SK-N-SH (cell line): Measurements from ENCODE around the gene IGSF9. TPM values are rescaled to one million over a fixed set of nuclear protein-coding genes. Genes with fewer than 3 reads are reported as not detected.

Experiments used
- CTCF ChIA-PET: fragments of 300-600, 350-600 bp; formaldehyde crosslinking; extraction: SDS; loops from one replicate; lab custom pipeline; 2021; lab: Yijun Ruan, JAX
- POLR2A ChIA-PET: fragments of 350-600 bp; sonication (Branson Sonifier 250); formaldehyde crosslinking; extraction: SDS; loops from one replicate; lab custom pipeline; 2020; ENCODE audit warnings: antibody characterized with exemption, inconsistent platforms; lab: Yijun Ruan, JAX
- DNase-seq: peaks from one replicate; pipeline ENCODE4 v3.0.0; 2012
- H2AFZ ChIP-seq: fragments of 200-600 bp; sonication (generic); 2 replicates; pipeline ENCODE4 v1.8.1; 2016; ENCODE audit warnings: antibody characterized with exemption, mild to moderate bottlenecking, low read depth
- H3F3A ChIP-seq: fragments of 200-600 bp; sonication (generic); replicated peaks from 2 replicates; pipeline ENCODE3; 2016; ENCODE audit warnings: antibody characterized with exemption, mild to moderate bottlenecking; ENCODE audit not compliant: insufficient read depth
- H3K27ac ChIP-seq, 2 experiments: fragments of 200-500 bp in 1 of 2; fragments of 200-600 bp in 1 of 2; sonication (Bioruptor generic) in 1 of 2; sonication (generic), shearing (Covaris generic) in 1 of 2; 2 replicates each; pipeline versions ENCODE4 v1.5.1 to v1.6.1; 2014 to 2016; ENCODE audit warnings: low read depth in 2 of 2, inconsistent platforms in 1 of 2, low read length in 1 of 2, mild to moderate bottlenecking in 1 of 2, mixed read lengths in 1 of 2
- H3K27me3 ChIP-seq: fragments of 200-600 bp; sonication (generic), shearing (Covaris generic); 2 replicates; pipeline ENCODE4 v1.6.1; 2016; ENCODE audit warnings: mixed run types; ENCODE audit not compliant: insufficient read depth
- H3K36me3 ChIP-seq, 2 experiments: fragments of 200-500 bp in 1 of 2; fragments of 200-600 bp in 1 of 2; sonication (Bioruptor generic) in 1 of 2; sonication (generic) in 1 of 2; replicated peaks in 1 of 2; 2 replicates each; pipeline versions ENCODE3 to v1.5.1; 2014 to 2016; ENCODE audit warnings: low read length in 1 of 2, mild to moderate bottlenecking in 1 of 2; ENCODE audit not compliant: insufficient read depth in 2 of 2, control insufficient read depth in 1 of 2
- H3K4me1 ChIP-seq, 2 experiments: fragments of 200-500 bp in 1 of 2; fragments of 200-600 bp in 1 of 2; sonication (Bioruptor generic) in 1 of 2; sonication (generic), shearing (Covaris generic) in 1 of 2; 2 replicates each; pipeline versions ENCODE4 v1.5.1 to v1.6.1; 2014 to 2016; ENCODE audit warnings: low read depth in 1 of 2, low read length in 1 of 2, mixed run types in 1 of 2; ENCODE audit not compliant: insufficient read depth in 2 of 2, control insufficient read depth in 1 of 2
- H3K4me2 ChIP-seq: fragments of 200-600 bp; sonication (generic), shearing (Covaris generic); 2 replicates; pipeline ENCODE4 v1.6.1; 2017; ENCODE audit warnings: mixed run types
- H3K4me3 ChIP-seq, 2 experiments: fragments of 200-500 bp in 1 of 2; fragments of 200-600 bp in 1 of 2; sonication (Bioruptor generic) in 1 of 2; sonication (generic), shearing (Covaris generic) in 1 of 2; 2 replicates each; pipeline versions ENCODE4 v1.5.1 to v1.8.1; 2014 to 2016; ENCODE audit warnings: low read depth in 2 of 2, inconsistent platforms in 1 of 2, low read length in 1 of 2, mild to moderate bottlenecking in 1 of 2, mixed read lengths in 1 of 2, moderate library complexity in 1 of 2
- H3K79me2 ChIP-seq: fragments of 200-600 bp; sonication (generic); 2 replicates; pipeline ENCODE4 v1.8.1; 2017; ENCODE audit warnings: mild to moderate bottlenecking; ENCODE audit not compliant: insufficient read depth
- H3K9ac ChIP-seq: fragments of 200-600 bp; sonication (generic); 2 replicates; pipeline ENCODE4 v1.6.1; 2017; ENCODE audit warnings: mixed run types
- H3K9me2 ChIP-seq: fragments of 200-600 bp; sonication (generic); 2 replicates; pipeline ENCODE4 v1.6.1; 2017; ENCODE audit warnings: mixed run types
- H3K9me3 ChIP-seq: fragments of 200-600 bp; sonication (generic); 2 replicates; pipeline ENCODE4 v1.6.1; 2017; ENCODE audit warnings: mixed run types, mild to moderate bottlenecking, moderate library complexity
- H4K20me1 ChIP-seq: fragments of 200-600 bp; sonication (generic); 2 replicates; pipeline ENCODE4 v1.6.1; 2017; ENCODE audit warnings: mild to moderate bottlenecking, mixed run types; ENCODE audit not compliant: insufficient read depth
- CHD2 ChIP-seq: fragments of 150-350 bp; IDR thresholded peaks from 2 replicates; pipeline ENCODE4 v1.6.1; 2018; ENCODE audit warnings: low read length; ENCODE audit not compliant: partially characterized antibody
- EP300 ChIP-seq, 2 experiments: IDR thresholded peaks; 2 replicates each; pipeline versions ENCODE4 v1.4.0 to v1.6.1; 2012; ENCODE audit warnings: borderline replicate concordance in 1 of 2, low read depth in 1 of 2, low read length in 1 of 2
- FOSL2 ChIP-seq: IDR thresholded peaks from 2 replicates; pipeline ENCODE4 v1.4.0; 2012; ENCODE audit warnings: low read depth, mild to moderate bottlenecking, moderate library complexity, borderline replicate concordance
- FOXJ3 ChIP-seq: sonication (generic); formaldehyde crosslinking; IDR thresholded peaks from 2 replicates; pipeline ENCODE4 v1.5.1; 2020; ENCODE audit warnings: mild to moderate bottlenecking, missing genetic modification reagents
- FOXM1 ChIP-seq: IDR thresholded peaks from 2 replicates; pipeline ENCODE4 v1.4.0; 2012; ENCODE audit warnings: low read depth, mild to moderate bottlenecking
- IRF3 ChIP-seq: fragments of 150-350 bp; IDR thresholded peaks from 2 replicates; pipeline ENCODE4 v1.6.1; 2016; ENCODE audit warnings: mild to moderate bottlenecking, low read depth, low read length
- JUND ChIP-seq: IDR thresholded peaks from 2 replicates; pipeline ENCODE4 v1.4.0; 2012
- MAX ChIP-seq: IDR thresholded peaks from 2 replicates; pipeline ENCODE4 v1.4.0; 2012; ENCODE audit warnings: low read depth
- NRF1 ChIP-seq: IDR thresholded peaks from 2 replicates; pipeline ENCODE4 v1.6.1; 2012; ENCODE audit warnings: low read depth, mild to moderate bottlenecking, low read length
- POLR2AphosphoS5 ChIP-seq: IDR thresholded peaks from 2 replicates; pipeline ENCODE4 v1.6.1; 2012; ENCODE audit warnings: low read depth, low read length
- RAD21 ChIP-seq: IDR thresholded peaks from 2 replicates; pipeline ENCODE4 v1.6.1; 2012; ENCODE audit warnings: mild to moderate bottlenecking, low read length
- RFX5 ChIP-seq: IDR thresholded peaks from 2 replicates; pipeline ENCODE4 v1.6.1; 2012; ENCODE audit warnings: mild to moderate bottlenecking, improper control_type of control experiment, low read length
- SIN3A ChIP-seq: IDR thresholded peaks from 2 replicates; pipeline ENCODE4 v1.6.1; 2012; ENCODE audit warnings: low read depth, mild to moderate bottlenecking, low read length, moderate library complexity, borderline replicate concordance
- TAF1 ChIP-seq: IDR thresholded peaks from 2 replicates; pipeline ENCODE4 v1.6.1; 2012; ENCODE audit warnings: low read depth, mild to moderate bottlenecking, low read length, moderate library complexity, borderline replicate concordance
- TCF12 ChIP-seq: IDR thresholded peaks from 2 replicates; pipeline ENCODE4 v1.4.0; 2012
- TEAD4 ChIP-seq: IDR thresholded peaks from 2 replicates; pipeline ENCODE4 v1.4.0; 2012; ENCODE audit warnings: mild to moderate bottlenecking, borderline replicate concordance; ENCODE audit not compliant: insufficient read depth
- USF2 ChIP-seq: fragments of 150-350 bp; IDR thresholded peaks from 2 replicates; pipeline ENCODE4 v1.6.1; 2017; ENCODE audit warnings: antibody characterized with exemption, low read length, low read depth, borderline replicate concordance
- YY1 ChIP-seq: IDR thresholded peaks from 2 replicates; pipeline ENCODE4 v1.4.0; 2012; ENCODE audit warnings: low read depth, mild to moderate bottlenecking
- ZBTB33 ChIP-seq: IDR thresholded peaks from 2 replicates; pipeline ENCODE4 v1.4.0; 2012; ENCODE audit warnings: low read depth, borderline replicate concordance
- WGBS: methylation state at CpG from one replicate; pipeline ENCODE4 v1.1.6; 2017; ENCODE audit warnings: low lambda C conversion rate; 5-methylcytosine and 5-hydroxymethylcytosine counted together
- polyA plus RNA-seq, 3 experiments: library from polyadenylated mRNA; depleted of rRNA; stranded (reverse); fragments of >200 nt; gene quantifications; 2 replicates each; pipeline ENCODE4 v1.2.3, GENCODE V29; 2012
- TF ChIP-seq, protein P1 (sequence below): IDR thresholded peaks from 2 replicates; pipeline ENCODE4 v1.4.0; 2012; ENCODE audit warnings: low read depth, borderline replicate concordance
- TF ChIP-seq, protein P2 (sequence below): fragments of 200-600 bp; sonication (generic); IDR thresholded peaks from 2 replicates; pipeline ENCODE4 v1.6.1; 2017; ENCODE audit warnings: antibody characterized with exemption, mild to moderate bottlenecking, moderate library complexity

Gene IGSF9
- polyA plus RNA-seq, 1 of the 3 experiments (the other 2 are of a cell fraction) = 2.4 TPM

DNA sequence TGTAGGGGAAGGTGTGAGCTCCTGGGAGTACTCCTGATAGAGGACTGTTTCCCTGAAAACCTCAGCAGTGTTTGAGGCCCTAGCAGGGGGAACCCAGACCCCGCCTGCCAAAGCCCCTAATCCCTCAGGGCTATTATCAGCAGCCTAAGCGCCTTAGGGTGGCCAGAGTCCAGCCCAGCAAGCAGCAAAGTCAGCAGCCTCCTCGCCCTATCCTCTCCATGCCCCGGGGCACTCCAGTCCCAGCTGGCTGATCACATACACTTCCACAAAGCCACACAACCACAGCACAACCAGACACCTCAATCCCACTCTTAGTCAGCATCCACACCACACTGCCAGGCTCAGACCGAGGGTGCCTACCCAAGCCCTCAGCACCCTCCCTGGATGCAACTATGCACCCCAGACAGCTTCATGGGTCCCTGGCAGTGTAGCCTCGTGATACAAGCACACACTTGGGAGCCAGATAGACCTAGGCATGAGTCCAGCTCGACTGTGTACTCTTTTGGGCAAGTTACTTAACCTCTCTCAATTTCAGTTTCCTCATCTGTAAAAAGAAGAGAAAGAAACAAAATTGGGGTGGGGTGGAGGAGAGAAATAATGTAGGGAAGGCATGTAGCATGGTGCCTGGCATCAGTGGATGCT is 7.1 kb downstream of the IGSF9 start (continued):
- TF ChIP-seq ZBTB33 = no peak
- no peak for TF ChIP-seq FOXM1
- no peak for TF ChIP-seq JUND
- no peak for TF ChIP-seq YY1
- no peak for TF ChIP-seq MAX

DNA sequence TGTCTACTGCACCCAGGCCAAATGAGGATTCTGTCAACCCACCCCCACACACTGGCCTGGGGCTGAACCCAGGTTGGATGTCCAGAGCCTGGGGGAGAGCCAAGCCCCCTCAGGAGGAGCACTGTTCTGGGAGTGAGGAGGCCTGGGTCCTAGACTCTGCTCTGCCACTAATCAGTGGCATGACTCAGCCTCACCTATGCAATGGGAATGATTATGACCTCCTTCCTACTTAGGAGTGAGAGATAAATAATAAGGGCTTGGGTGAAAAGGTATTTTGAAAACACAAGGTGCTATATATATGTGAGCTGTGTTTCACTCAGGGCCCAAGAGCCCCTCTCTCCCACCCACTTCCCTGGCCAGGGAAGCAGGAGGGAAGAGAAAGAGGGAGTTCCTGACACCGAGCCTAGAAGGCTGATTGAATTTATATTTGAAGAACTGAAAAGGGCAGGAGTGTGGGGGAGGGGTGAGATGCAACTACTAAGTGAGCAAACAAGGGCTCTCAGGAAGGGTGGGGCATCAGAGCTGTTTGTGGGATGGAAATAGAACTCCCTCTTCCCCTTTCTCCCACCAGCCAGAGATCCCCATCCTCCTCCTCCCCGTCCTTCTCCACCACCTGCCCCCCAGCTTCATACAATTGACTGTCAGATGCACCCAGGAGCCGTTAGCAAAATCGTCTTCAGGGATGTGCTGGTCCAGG is 8.2 kb downstream of the IGSF9 start:
- POLR2A ChIA-PET = no interaction called here
- Histone ChIP-seq H3K4me1 (peaks cover 0 to 10% of the 10 kb centered on the region in 2 experiments; a peak in 1 of 4 replicates), H3K9me2 (no peaks in the 10 kb centered on the region), H3K4me2 (no peak overlapping the region), H3K9ac (no peak overlapping the region), H3K27ac (no peak overlapping the region), H3F3A (no peaks in the 10 kb centered on the region), H3K27me3 (no peaks in the 10 kb centered on the region), H3K79me2 (no peaks in the 10 kb centered on the region), H3K9me3 (no peaks in the 10 kb centered on the region), H4K20me1 (no peaks in the 10 kb centered on the region), H3K4me3 (no peak overlapping the region), H2AFZ (no peak overlapping the region), H3K36me3 (no peaks in the 10 kb centered on the region)
- WGBS = 56% methylated on average over 4 of the region's 4 CpGs
- DNase-seq = no peak
- TF ChIP-seq POLR2AphosphoS5 = no peak
- no peak for TF ChIP-seq TAF1
- TF ChIP-seq SIN3A = no peak
- no peak for TF ChIP-seq TEAD4
- no peak for TF ChIP-seq FOXM1
- no peak for TF ChIP-seq USF2
- TF ChIP-seq EP300 (IDR thresholded peaks at IDR 0.05; ENCODE audit: borderline replicate concordance in 1 of 2, low read depth in 1 of 2, low read length in 1 of 2) = no peak
- TF ChIP-seq TCF12 = no peak
- TF ChIP-seq FOXJ3 = no peak
- TF ChIP-seq IRF3 = no peak
- no peak for TF ChIP-seq RFX5
- no peak for TF ChIP-seq MAX
- no peak for TF ChIP-seq NRF1
- TF ChIP-seq, protein P1, sequence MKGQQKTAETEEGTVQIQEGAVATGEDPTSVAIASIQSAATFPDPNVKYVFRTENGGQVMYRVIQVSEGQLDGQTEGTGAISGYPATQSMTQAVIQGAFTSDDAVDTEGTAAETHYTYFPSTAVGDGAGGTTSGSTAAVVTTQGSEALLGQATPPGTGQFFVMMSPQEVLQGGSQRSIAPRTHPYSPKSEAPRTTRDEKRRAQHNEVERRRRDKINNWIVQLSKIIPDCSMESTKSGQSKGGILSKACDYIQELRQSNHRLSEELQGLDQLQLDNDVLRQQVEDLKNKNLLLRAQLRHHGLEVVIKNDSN = no peak
- no peak for TF ChIP-seq RAD21
- TF ChIP-seq YY1 = no peak
- TF ChIP-seq FOSL2 = no peak
- no peak for TF ChIP-seq CHD2
- TF ChIP-seq, protein P2, sequence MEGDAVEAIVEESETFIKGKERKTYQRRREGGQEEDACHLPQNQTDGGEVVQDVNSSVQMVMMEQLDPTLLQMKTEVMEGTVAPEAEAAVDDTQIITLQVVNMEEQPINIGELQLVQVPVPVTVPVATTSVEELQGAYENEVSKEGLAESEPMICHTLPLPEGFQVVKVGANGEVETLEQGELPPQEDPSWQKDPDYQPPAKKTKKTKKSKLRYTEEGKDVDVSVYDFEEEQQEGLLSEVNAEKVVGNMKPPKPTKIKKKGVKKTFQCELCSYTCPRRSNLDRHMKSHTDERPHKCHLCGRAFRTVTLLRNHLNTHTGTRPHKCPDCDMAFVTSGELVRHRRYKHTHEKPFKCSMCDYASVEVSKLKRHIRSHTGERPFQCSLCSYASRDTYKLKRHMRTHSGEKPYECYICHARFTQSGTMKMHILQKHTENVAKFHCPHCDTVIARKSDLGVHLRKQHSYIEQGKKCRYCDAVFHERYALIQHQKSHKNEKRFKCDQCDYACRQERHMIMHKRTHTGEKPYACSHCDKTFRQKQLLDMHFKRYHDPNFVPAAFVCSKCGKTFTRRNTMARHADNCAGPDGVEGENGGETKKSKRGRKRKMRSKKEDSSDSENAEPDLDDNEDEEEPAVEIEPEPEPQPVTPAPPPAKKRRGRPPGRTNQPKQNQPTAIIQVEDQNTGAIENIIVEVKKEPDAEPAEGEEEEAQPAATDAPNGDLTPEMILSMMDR = no peak
- CTCF ChIA-PET = interaction anchor here (0.6 to 22.3 kb wide), 14 partner anchors 9 to 152 kb away, joined by 3 to 460 read pairs (median 6); partner anchors contain the start of genes IGSF9, PIGM and SLAMF9
